SK-N-SH (cell line): ENCODE data around the gene SH3BGRL2. TPM values are rescaled to one million over a fixed set of nuclear protein-coding genes. Genes with fewer than 3 reads are reported as not detected.
"Not testable (repeated sequence)": the region's sequence is repeated elsewhere in the genome, so short reads cannot be mapped to it uniquely, and the experiment has no call there.

ENCODE experiments used
- CTCF ChIA-PET: fragments of 300-600, 350-600 bp; formaldehyde crosslinking; extraction: SDS; loops from one replicate; lab custom pipeline; 2021; lab: Yijun Ruan, JAX
- POLR2A ChIA-PET: fragments of 350-600 bp; sonication (Branson Sonifier 250); formaldehyde crosslinking; extraction: SDS; loops from one replicate; lab custom pipeline; 2020; ENCODE audit warnings: antibody characterized with exemption, inconsistent platforms; lab: Yijun Ruan, JAX
- DNase-seq: peaks from one replicate; pipeline ENCODE4 v3.0.0; 2012
- H2AFZ ChIP-seq: fragments of 200-600 bp; sonication (generic); 2 replicates; pipeline ENCODE4 v1.8.1; 2016; ENCODE audit warnings: antibody characterized with exemption, mild to moderate bottlenecking, low read depth
- H3F3A ChIP-seq: fragments of 200-600 bp; sonication (generic); replicated peaks from 2 replicates; pipeline ENCODE3; 2016; ENCODE audit warnings: antibody characterized with exemption, mild to moderate bottlenecking; ENCODE audit not compliant: insufficient read depth
- H3K27ac ChIP-seq, 2 experiments: fragments of 200-500 bp in 1 of 2; fragments of 200-600 bp in 1 of 2; sonication (Bioruptor generic) in 1 of 2; sonication (generic), shearing (Covaris generic) in 1 of 2; 2 replicates each; pipeline versions ENCODE4 v1.5.1 to v1.6.1; 2014 to 2016; ENCODE audit warnings: low read depth in 2 of 2, inconsistent platforms in 1 of 2, low read length in 1 of 2, mild to moderate bottlenecking in 1 of 2, mixed read lengths in 1 of 2
- H3K27me3 ChIP-seq: fragments of 200-600 bp; sonication (generic), shearing (Covaris generic); 2 replicates; pipeline ENCODE4 v1.6.1; 2016; ENCODE audit warnings: mixed run types; ENCODE audit not compliant: insufficient read depth
- H3K36me3 ChIP-seq, 2 experiments: fragments of 200-500 bp in 1 of 2; fragments of 200-600 bp in 1 of 2; sonication (Bioruptor generic) in 1 of 2; sonication (generic) in 1 of 2; replicated peaks in 1 of 2; 2 replicates each; pipeline versions ENCODE3 to v1.5.1; 2014 to 2016; ENCODE audit warnings: low read length in 1 of 2, mild to moderate bottlenecking in 1 of 2; ENCODE audit not compliant: insufficient read depth in 2 of 2, control insufficient read depth in 1 of 2
- H3K4me1 ChIP-seq, 2 experiments: fragments of 200-500 bp in 1 of 2; fragments of 200-600 bp in 1 of 2; sonication (Bioruptor generic) in 1 of 2; sonication (generic), shearing (Covaris generic) in 1 of 2; 2 replicates each; pipeline versions ENCODE4 v1.5.1 to v1.6.1; 2014 to 2016; ENCODE audit warnings: low read depth in 1 of 2, low read length in 1 of 2, mixed run types in 1 of 2; ENCODE audit not compliant: insufficient read depth in 2 of 2, control insufficient read depth in 1 of 2
- H3K4me2 ChIP-seq: fragments of 200-600 bp; sonication (generic), shearing (Covaris generic); 2 replicates; pipeline ENCODE4 v1.6.1; 2017; ENCODE audit warnings: mixed run types
- H3K4me3 ChIP-seq, 2 experiments: fragments of 200-500 bp in 1 of 2; fragments of 200-600 bp in 1 of 2; sonication (Bioruptor generic) in 1 of 2; sonication (generic), shearing (Covaris generic) in 1 of 2; 2 replicates each; pipeline versions ENCODE4 v1.5.1 to v1.8.1; 2014 to 2016; ENCODE audit warnings: low read depth in 2 of 2, inconsistent platforms in 1 of 2, low read length in 1 of 2, mild to moderate bottlenecking in 1 of 2, mixed read lengths in 1 of 2, moderate library complexity in 1 of 2
- H3K79me2 ChIP-seq: fragments of 200-600 bp; sonication (generic); 2 replicates; pipeline ENCODE4 v1.8.1; 2017; ENCODE audit warnings: mild to moderate bottlenecking; ENCODE audit not compliant: insufficient read depth
- H3K9ac ChIP-seq: fragments of 200-600 bp; sonication (generic); 2 replicates; pipeline ENCODE4 v1.6.1; 2017; ENCODE audit warnings: mixed run types
- H3K9me2 ChIP-seq: fragments of 200-600 bp; sonication (generic); 2 replicates; pipeline ENCODE4 v1.6.1; 2017; ENCODE audit warnings: mixed run types
- H3K9me3 ChIP-seq: fragments of 200-600 bp; sonication (generic); 2 replicates; pipeline ENCODE4 v1.6.1; 2017; ENCODE audit warnings: mixed run types, mild to moderate bottlenecking, moderate library complexity
- H4K20me1 ChIP-seq: fragments of 200-600 bp; sonication (generic); 2 replicates; pipeline ENCODE4 v1.6.1; 2017; ENCODE audit warnings: mild to moderate bottlenecking, mixed run types; ENCODE audit not compliant: insufficient read depth
- CHD2 ChIP-seq: fragments of 150-350 bp; IDR thresholded peaks from 2 replicates; pipeline ENCODE4 v1.6.1; 2018; ENCODE audit warnings: low read length; ENCODE audit not compliant: partially characterized antibody
- EP300 ChIP-seq, 2 experiments: IDR thresholded peaks; 2 replicates each; pipeline versions ENCODE4 v1.4.0 to v1.6.1; 2012; ENCODE audit warnings: borderline replicate concordance in 1 of 2, low read depth in 1 of 2, low read length in 1 of 2
- FOXJ3 ChIP-seq: sonication (generic); formaldehyde crosslinking; IDR thresholded peaks from 2 replicates; pipeline ENCODE4 v1.5.1; 2020; ENCODE audit warnings: mild to moderate bottlenecking, missing genetic modification reagents
- FOXM1 ChIP-seq: IDR thresholded peaks from 2 replicates; pipeline ENCODE4 v1.4.0; 2012; ENCODE audit warnings: low read depth, mild to moderate bottlenecking
- MEF2A ChIP-seq: IDR thresholded peaks from 2 replicates; pipeline ENCODE4 v1.4.0; 2012; ENCODE audit warnings: low read depth, borderline replicate concordance
- MXI1 ChIP-seq: IDR thresholded peaks from 2 replicates; pipeline ENCODE4 v1.6.1; 2012; ENCODE audit warnings: mild to moderate bottlenecking, low read depth, low read length, improper control_type of control experiment
- NRF1 ChIP-seq: IDR thresholded peaks from 2 replicates; pipeline ENCODE4 v1.6.1; 2012; ENCODE audit warnings: low read depth, mild to moderate bottlenecking, low read length
- POLR2AphosphoS5 ChIP-seq: IDR thresholded peaks from 2 replicates; pipeline ENCODE4 v1.6.1; 2012; ENCODE audit warnings: low read depth, low read length
- REST ChIP-seq: IDR thresholded peaks from 2 replicates; pipeline ENCODE4 v1.6.1; 2012; ENCODE audit warnings: mild to moderate bottlenecking, low read depth, low read length, moderate library complexity
- RFX5 ChIP-seq: IDR thresholded peaks from 2 replicates; pipeline ENCODE4 v1.6.1; 2012; ENCODE audit warnings: mild to moderate bottlenecking, improper control_type of control experiment, low read length
- SIN3A ChIP-seq: IDR thresholded peaks from 2 replicates; pipeline ENCODE4 v1.6.1; 2012; ENCODE audit warnings: low read depth, mild to moderate bottlenecking, low read length, moderate library complexity, borderline replicate concordance
- SMC3 ChIP-seq: IDR thresholded peaks from 2 replicates; pipeline ENCODE4 v1.6.1; 2012; ENCODE audit warnings: low read depth, low read length, improper control_type of control experiment
- TCF12 ChIP-seq: IDR thresholded peaks from 2 replicates; pipeline ENCODE4 v1.4.0; 2012
- TEAD4 ChIP-seq: IDR thresholded peaks from 2 replicates; pipeline ENCODE4 v1.4.0; 2012; ENCODE audit warnings: mild to moderate bottlenecking, borderline replicate concordance; ENCODE audit not compliant: insufficient read depth
- WGBS: methylation state at CpG from one replicate; pipeline ENCODE4 v1.1.6; 2017; ENCODE audit warnings: low lambda C conversion rate; 5-methylcytosine and 5-hydroxymethylcytosine counted together
- polyA plus RNA-seq, 3 experiments: library from polyadenylated mRNA; depleted of rRNA; stranded (reverse); fragments of >200 nt; gene quantifications; 2 replicates each; pipeline ENCODE4 v1.2.3, GENCODE V29; 2012
- TF ChIP-seq, protein P1 (sequence below): IDR thresholded peaks from 2 replicates; pipeline ENCODE4 v1.4.0; 2012; ENCODE audit warnings: low read depth, borderline replicate concordance
- TF ChIP-seq, protein P2 (sequence below): fragments of 200-600 bp; sonication (generic); IDR thresholded peaks from 2 replicates; pipeline ENCODE4 v1.6.1; 2017; ENCODE audit warnings: antibody characterized with exemption, mild to moderate bottlenecking, moderate library complexity
- TF ChIP-seq, protein P3 (sequence below): IDR thresholded peaks from 2 replicates; pipeline ENCODE4 v1.4.0; 2012; ENCODE audit warnings: low read depth

Gene SH3BGRL2
- polyA plus RNA-seq, 1 of the 3 experiments (the other 2 are of a cell fraction), result 1.4 TPM

DNA sequence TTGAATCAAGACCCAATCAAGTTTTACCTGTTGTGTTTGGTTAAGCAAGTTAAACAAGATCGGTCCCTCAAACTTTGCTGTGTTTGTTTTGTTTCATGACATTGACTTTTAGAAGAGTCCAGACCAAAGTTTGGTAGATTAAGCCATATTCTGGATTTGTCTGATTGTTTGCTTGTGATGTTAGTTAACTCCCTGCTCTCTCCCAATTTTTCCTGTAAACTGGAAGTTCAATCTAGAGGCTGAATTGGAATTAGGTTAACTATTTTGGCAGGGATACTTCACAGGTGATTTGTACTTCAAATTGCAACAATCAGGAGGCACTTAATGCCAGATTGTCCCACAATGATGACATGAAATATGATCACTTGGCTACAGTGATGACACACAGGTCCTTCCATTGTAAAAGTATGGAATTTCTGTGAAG, 13.6 kb upstream of the SH3BGRL2 start:
- WGBS, result 93% methylated on average over 1 of the region's 1 CpG

DNA sequence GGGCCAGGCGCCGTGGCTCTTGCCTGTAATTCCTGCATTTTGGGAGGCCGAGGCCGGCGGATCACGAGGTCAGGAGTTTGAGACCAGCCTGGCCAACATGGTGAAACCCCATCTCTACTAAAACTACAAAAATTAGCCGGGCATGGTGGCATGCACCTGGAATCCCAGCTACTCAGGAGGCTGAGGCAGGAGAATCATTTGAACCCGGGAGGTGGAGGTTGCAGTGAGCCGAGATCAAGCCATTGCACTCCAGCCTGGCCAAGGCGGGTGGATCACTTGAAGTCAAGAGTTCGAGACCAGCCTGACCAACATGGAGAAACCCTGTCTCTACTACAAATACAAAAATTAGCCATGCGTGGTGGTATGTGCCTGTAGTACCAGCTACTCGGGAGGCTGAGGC, 12.7 kb upstream of the SH3BGRL2 start:
- POLR2A ChIA-PET, result not testable (repeated sequence)

More for the DNA sequence above, 13.6 kb upstream of the SH3BGRL2 start:
- H3K79me2 ChIP-seq, result no peaks in the 10 kb centered on the region
- H2AFZ ChIP-seq, result no peak overlapping the region
- H4K20me1 ChIP-seq, result no peaks in the 10 kb centered on the region
- H3K9ac ChIP-seq, result no peak overlapping the region
- POLR2A ChIA-PET, result no interaction called here
- no peaks in the 10 kb centered on the region for H3K27me3 ChIP-seq
- no peaks in the 10 kb centered on the region for H3K9me2 ChIP-seq
- DNase-seq, result no peak
- no peak overlapping the region for H3K27ac ChIP-seq
- H3K4me2 ChIP-seq, result no peak overlapping the region
- TF ChIP-seq FOXM1 (no peak), NRF1 (no peak)
- no peaks in the 10 kb centered on the region for H3K36me3 ChIP-seq
- CTCF ChIA-PET, result no interaction called here
- no peaks in the 10 kb centered on the region for H3K9me3 ChIP-seq
- peaks cover 0 to 7% of the 10 kb centered on the region in 2 experiments; a peak in 2 of 4 replicates for H3K4me1 ChIP-seq
- no peaks in the 10 kb centered on the region for H3F3A ChIP-seq
- no peak overlapping the region for H3K4me3 ChIP-seq

DNA sequence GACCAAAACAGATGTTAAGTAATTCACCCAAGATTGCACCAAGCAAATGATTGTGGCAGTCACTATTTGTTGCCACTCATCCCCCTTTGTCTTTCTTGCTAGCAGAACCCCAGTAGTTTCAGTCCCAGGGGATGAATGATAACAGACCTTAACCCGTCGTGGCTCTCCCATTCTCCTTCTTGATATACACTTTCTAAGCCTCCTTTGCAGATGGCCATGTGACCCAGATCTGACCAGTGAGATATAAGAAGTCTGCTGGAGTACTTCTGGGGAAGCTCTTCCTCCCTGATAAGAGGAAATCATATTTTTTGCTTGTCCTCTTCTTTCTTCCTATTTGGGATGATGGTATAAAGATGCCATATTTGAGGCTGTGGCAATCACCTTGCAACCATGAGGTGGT, 9.6 kb upstream of the SH3BGRL2 start:
- H4K20me1 ChIP-seq, result no peaks in the 10 kb centered on the region
- no peaks in the 10 kb centered on the region for H3K79me2 ChIP-seq
- no peak for TF ChIP-seq FOXJ3 (CRISPR knock-in tag)
- TF ChIP-seq MEF2A, result no peak
- no peak for TF ChIP-seq SIN3A
- TF ChIP-seq, protein P1, sequence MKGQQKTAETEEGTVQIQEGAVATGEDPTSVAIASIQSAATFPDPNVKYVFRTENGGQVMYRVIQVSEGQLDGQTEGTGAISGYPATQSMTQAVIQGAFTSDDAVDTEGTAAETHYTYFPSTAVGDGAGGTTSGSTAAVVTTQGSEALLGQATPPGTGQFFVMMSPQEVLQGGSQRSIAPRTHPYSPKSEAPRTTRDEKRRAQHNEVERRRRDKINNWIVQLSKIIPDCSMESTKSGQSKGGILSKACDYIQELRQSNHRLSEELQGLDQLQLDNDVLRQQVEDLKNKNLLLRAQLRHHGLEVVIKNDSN, result no peak
- TF ChIP-seq TEAD4, result no peak
- no peak for TF ChIP-seq CHD2
- TF ChIP-seq SMC3, result no peak
- no peak for TF ChIP-seq POLR2AphosphoS5
- no peak for TF ChIP-seq RFX5
- no peak for TF ChIP-seq MXI1
- TF ChIP-seq FOXM1, result no peak
- no peak for TF ChIP-seq TCF12
- no peak for TF ChIP-seq REST
- no peak for TF ChIP-seq EP300 (IDR thresholded peaks at IDR 0.05; ENCODE audit: borderline replicate concordance in 1 of 2, low read depth in 1 of 2, low read length in 1 of 2)
- TF ChIP-seq, protein P2, sequence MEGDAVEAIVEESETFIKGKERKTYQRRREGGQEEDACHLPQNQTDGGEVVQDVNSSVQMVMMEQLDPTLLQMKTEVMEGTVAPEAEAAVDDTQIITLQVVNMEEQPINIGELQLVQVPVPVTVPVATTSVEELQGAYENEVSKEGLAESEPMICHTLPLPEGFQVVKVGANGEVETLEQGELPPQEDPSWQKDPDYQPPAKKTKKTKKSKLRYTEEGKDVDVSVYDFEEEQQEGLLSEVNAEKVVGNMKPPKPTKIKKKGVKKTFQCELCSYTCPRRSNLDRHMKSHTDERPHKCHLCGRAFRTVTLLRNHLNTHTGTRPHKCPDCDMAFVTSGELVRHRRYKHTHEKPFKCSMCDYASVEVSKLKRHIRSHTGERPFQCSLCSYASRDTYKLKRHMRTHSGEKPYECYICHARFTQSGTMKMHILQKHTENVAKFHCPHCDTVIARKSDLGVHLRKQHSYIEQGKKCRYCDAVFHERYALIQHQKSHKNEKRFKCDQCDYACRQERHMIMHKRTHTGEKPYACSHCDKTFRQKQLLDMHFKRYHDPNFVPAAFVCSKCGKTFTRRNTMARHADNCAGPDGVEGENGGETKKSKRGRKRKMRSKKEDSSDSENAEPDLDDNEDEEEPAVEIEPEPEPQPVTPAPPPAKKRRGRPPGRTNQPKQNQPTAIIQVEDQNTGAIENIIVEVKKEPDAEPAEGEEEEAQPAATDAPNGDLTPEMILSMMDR, result no peak
- TF ChIP-seq, protein P3, sequence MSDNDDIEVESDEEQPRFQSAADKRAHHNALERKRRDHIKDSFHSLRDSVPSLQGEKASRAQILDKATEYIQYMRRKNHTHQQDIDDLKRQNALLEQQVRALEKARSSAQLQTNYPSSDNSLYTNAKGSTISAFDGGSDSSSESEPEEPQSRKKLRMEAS, result no peak
- no peak overlapping the region for H3K27ac ChIP-seq
- ChIA-PET CTCF (interaction anchor here (1.0 kb wide), 1 partner anchor 51 kb away, joined by 3 read pairs; no protein-coding TSS in a partner anchor), POLR2A (no interaction called here)
- H3K9ac ChIP-seq, result no peak overlapping the region
- WGBS, result 80% methylated on average over 2 of the region's 2 CpGs
- no peaks in the 10 kb centered on the region; a peak in 2 of 4 replicates for H3K4me1 ChIP-seq
- H3K9me3 ChIP-seq, result no peaks in the 10 kb centered on the region
- no peak overlapping the region for H3K4me2 ChIP-seq
- no peaks in the 10 kb centered on the region for H3K9me2 ChIP-seq
- H3K36me3 ChIP-seq, result no peaks in the 10 kb centered on the region
- H3K4me3 ChIP-seq, result no peak overlapping the region
- H2AFZ ChIP-seq, result no peak overlapping the region
- no peak for DNase-seq
- H3F3A ChIP-seq, result no peaks in the 10 kb centered on the region
- H3K27me3 ChIP-seq, result no peaks in the 10 kb centered on the region

More for the DNA sequence above, 12.7 kb upstream of the SH3BGRL2 start:
- CTCF ChIA-PET, H2AFZ ChIP-seq, DNase-seq, H3K9me2 ChIP-seq, H3K36me3 ChIP-seq, H4K20me1 ChIP-seq, H3K4me1 ChIP-seq, H3K27me3 ChIP-seq, H3K9me3 ChIP-seq, H3K4me2 ChIP-seq, H3K27ac ChIP-seq, H3K4me3 ChIP-seq, H3K9ac ChIP-seq, H3F3A ChIP-seq, H3K79me2 ChIP-seq: not testable (repeated sequence)
- WGBS, result 81% methylated on average over 12 of the region's 13 CpGs
